Glutamatergic neuron (in vitro differentiated cells): ENCODE data around the gene CDH20. TPM values are rescaled to one million over a fixed set of nuclear protein-coding genes. Genes with fewer than 3 reads are reported as not detected.

Experiments used
- DNase-seq: peaks from one replicate; pipeline ENCODE4 v3.0.0; 2022
- H3K27ac Mint-ChIP-seq: one replicate; pipeline ENCODE4 v1.8.0; 2020; ENCODE audit warnings: mild to moderate bottlenecking, mixed read lengths, inconsistent platforms; ENCODE audit not compliant: unreplicated experiment
- H3K27me3 Mint-ChIP-seq: one replicate; pipeline ENCODE4 v1.8.0; 2020; ENCODE audit warnings: mild to moderate bottlenecking, moderate library complexity, mixed read lengths, inconsistent platforms; ENCODE audit not compliant: unreplicated experiment
- H3K36me3 Mint-ChIP-seq: one replicate; pipeline ENCODE4 v1.8.0; 2020; ENCODE audit warnings: mild to moderate bottlenecking, mixed read lengths, inconsistent platforms; ENCODE audit not compliant: unreplicated experiment
- H3K4me1 Mint-ChIP-seq: one replicate; pipeline ENCODE4 v1.8.0; 2020; ENCODE audit warnings: mild to moderate bottlenecking, low read depth, mixed read lengths, inconsistent platforms; ENCODE audit not compliant: unreplicated experiment
- H3K4me3 Mint-ChIP-seq: one replicate; pipeline ENCODE4 v1.8.0; 2020; ENCODE audit warnings: mild to moderate bottlenecking, mixed read lengths, inconsistent platforms; ENCODE audit not compliant: unreplicated experiment
- H3K9me3 Mint-ChIP-seq: one replicate; pipeline ENCODE4 v1.8.0; 2020; ENCODE audit warnings: mild to moderate bottlenecking, moderate library complexity, mixed read lengths, inconsistent platforms; ENCODE audit not compliant: unreplicated experiment
- total RNA-seq: library from RNA; stranded (reverse); fragmentation: NEBNext Ultra II Directional; extraction: Animal tissue kit (Norgen Biotek cat#: 25700); gene quantifications from one replicate; pipeline ENCODE4 v1.2.1, GENCODE V29; 2021; ENCODE audit not compliant: unreplicated experiment
- TF ChIP-seq, protein P1 (sequence below): fragments of 200-600 bp; sonication (generic); IDR thresholded peaks from one replicate; pipeline ENCODE4 v1.5.0; 2021; ENCODE audit not compliant: partially characterized antibody, unreplicated experiment

The CDH20 gene
- total RNA-seq, 1 donor from 2014 or later, result 0.47 TPM

DNA sequence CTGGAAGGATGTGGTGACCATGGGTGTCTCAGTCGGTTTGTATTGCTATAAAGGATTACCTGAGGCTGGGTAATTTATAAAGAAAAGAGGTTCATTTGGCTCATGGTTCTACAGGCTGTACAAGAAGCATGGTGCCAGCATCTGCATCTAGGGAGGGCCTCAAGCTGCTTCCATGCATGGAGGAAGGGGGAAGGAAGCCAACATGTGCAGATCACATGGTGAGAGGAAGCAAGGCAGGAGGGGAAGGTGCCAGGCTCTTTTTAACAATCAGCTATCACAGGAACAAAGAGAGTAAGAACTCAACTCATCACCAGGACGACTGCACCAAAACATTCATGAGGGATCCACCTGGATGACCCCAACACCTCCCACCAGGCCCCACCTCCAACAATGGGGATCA lies 209.4 kb downstream of the CDH20 start:
- DNase-seq, result no peak
- Mint-ChIP-seq H3K4me1 (no peaks in the 10 kb centered on the region), H3K36me3 (no peaks in the 10 kb centered on the region), H3K9me3 (no peaks in the 10 kb centered on the region), H3K4me3 (no peak overlapping the region), H3K27me3 (no peaks in the 10 kb centered on the region), H3K27ac (no peak overlapping the region)
- TF ChIP-seq, protein P1, sequence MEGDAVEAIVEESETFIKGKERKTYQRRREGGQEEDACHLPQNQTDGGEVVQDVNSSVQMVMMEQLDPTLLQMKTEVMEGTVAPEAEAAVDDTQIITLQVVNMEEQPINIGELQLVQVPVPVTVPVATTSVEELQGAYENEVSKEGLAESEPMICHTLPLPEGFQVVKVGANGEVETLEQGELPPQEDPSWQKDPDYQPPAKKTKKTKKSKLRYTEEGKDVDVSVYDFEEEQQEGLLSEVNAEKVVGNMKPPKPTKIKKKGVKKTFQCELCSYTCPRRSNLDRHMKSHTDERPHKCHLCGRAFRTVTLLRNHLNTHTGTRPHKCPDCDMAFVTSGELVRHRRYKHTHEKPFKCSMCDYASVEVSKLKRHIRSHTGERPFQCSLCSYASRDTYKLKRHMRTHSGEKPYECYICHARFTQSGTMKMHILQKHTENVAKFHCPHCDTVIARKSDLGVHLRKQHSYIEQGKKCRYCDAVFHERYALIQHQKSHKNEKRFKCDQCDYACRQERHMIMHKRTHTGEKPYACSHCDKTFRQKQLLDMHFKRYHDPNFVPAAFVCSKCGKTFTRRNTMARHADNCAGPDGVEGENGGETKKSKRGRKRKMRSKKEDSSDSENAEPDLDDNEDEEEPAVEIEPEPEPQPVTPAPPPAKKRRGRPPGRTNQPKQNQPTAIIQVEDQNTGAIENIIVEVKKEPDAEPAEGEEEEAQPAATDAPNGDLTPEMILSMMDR, result no peak

DNA sequence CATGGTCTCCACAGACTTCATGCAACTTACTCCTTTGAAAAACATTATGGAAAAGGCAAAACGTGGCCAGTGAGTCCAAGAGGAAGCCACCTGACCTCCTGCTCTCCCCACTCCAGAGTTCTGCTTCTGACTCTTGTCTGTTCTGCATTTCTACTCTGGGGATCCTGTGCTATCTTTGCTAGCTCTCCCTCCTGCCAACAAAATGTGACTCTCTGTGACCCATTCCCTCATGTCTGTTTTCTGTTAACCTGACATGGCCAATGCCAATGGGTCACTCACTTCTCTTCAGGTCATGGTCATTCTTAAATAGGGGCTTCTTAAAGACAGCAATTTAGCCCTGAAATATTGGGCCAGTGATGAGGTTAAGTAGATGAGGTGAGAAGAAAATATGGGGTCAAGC lies 210.3 kb downstream of the CDH20 start:
- H3K4me1 Mint-ChIP-seq, result no peaks in the 10 kb centered on the region
- no peak overlapping the region for H3K27ac Mint-ChIP-seq
- DNase-seq, result no peak
- no peaks in the 10 kb centered on the region for H3K36me3 Mint-ChIP-seq
- TF ChIP-seq, protein P1, result no peak
- H3K4me3 Mint-ChIP-seq, result no peak overlapping the region
- no peaks in the 10 kb centered on the region for H3K27me3 Mint-ChIP-seq
- H3K9me3 Mint-ChIP-seq, result no peaks in the 10 kb centered on the region

DNA sequence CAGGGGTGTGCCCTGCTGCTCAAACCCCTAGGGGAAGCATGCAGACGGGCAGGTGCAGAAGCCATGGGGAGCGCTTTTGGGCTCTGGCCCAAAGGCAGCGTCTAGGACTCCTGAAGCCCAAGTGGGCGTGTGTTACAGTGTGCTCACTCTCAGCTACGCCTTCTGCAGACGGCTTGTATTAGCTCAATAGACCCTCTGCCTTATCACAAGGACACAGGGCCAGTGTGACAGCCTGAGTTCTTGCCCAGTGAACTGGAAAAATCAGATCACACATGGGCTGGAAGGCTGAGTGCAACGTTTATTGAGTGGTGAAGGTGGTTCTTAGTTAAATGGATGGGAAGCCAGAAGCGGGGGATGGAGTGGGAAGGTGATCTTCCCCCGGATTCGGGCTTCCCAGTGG lies 210.9 kb downstream of the CDH20 start:
- no peaks in the 10 kb centered on the region for H3K4me1 Mint-ChIP-seq
- H3K27ac Mint-ChIP-seq, result no peak overlapping the region
- TF ChIP-seq, protein P1, result no peak
- H3K36me3 Mint-ChIP-seq, result no peaks in the 10 kb centered on the region
- H3K27me3 Mint-ChIP-seq, result peaks cover 3% of the 10 kb centered on the region
- no peaks in the 10 kb centered on the region for H3K9me3 Mint-ChIP-seq
- no peak for DNase-seq
- no peak overlapping the region for H3K4me3 Mint-ChIP-seq

DNA sequence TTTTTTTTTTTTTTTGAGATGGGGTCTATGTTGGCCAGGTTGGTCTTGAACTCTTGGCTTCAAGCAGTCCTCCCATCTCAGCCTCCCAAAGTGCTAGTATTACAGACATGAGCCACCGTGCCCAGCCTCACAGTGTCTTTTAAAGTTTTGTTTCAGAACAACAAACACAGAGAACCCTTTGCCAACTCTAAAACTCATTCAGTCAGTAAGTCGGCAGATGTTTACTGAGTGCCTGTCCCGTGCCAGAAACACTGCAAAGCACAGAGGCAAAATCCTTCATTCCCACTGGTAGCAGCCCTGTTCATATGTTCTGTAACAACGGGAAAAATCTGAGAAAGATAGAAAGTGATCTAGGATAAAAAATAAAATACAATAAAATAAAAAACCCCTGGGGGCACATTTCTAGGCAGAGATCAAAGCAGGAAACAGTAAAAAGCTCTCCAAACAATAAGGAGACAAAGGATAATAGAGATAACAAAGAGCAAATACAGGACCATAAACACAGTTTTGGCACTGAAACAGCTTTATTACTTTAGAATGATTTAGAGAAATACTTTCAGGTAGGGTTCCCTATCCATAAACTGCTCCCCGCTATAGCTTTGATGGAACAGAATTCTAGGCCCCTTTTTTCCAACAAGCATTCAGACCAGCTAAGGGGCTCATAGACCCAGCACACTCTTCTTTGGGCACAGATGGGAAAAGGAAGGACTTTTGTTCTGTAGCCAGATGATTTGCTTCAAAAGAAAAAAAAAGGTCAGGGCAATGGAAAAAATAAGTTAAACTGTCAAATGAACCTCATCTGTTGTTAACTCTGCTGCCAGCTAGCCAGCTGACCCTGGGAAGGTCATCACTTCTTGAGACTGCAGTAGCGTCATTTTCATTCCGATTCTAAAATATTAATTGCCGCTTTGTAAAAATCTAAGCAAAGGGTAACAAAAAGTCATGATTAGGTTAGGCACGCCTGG lies 212.3 kb downstream of the CDH20 start:
- Mint-ChIP-seq H3K27ac (no peak overlapping the region), H3K9me3 (no peaks in the 10 kb centered on the region), H3K27me3 (peaks cover 7% of the 10 kb centered on the region), H3K4me1 (no peaks in the 10 kb centered on the region), H3K4me3 (no peak overlapping the region), H3K36me3 (no peaks in the 10 kb centered on the region)
- no peak for DNase-seq
- TF ChIP-seq, protein P1, result no peak

DNA sequence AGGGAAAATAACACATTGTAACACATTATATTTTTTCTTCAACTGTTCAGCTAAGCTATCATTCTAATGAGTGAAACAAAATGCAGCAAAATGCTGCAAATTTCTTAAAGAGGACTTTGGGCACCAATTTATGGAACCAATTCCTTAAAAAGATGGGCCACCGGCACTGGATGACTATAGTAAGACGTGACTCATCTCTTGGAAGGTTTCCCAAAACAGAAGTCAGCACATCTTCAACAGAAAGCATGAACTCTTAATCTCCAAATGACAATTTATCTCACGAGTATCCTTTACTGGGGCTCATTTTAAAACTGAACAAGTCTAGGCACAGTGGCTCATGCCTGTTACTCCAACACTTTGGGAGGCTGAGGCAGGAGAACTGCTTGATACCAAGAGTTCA lies 213.4 kb downstream of the CDH20 start:
- no peak for DNase-seq
- Mint-ChIP-seq H3K9me3 (no peaks in the 10 kb centered on the region), H3K27me3 (peaks cover 7% of the 10 kb centered on the region), H3K4me1 (no peaks in the 10 kb centered on the region), H3K36me3 (no peaks in the 10 kb centered on the region), H3K4me3 (no peak overlapping the region), H3K27ac (no peak overlapping the region)
- TF ChIP-seq, protein P1, result no peak
